Measurements from ENCODE around the gene DZIP1L.
"Not testable (repeated sequence)": the region's sequence is repeated elsewhere in the genome, so short reads cannot be mapped to it uniquely, and the experiment has no call there.

DZIP1L gene

DNA sequence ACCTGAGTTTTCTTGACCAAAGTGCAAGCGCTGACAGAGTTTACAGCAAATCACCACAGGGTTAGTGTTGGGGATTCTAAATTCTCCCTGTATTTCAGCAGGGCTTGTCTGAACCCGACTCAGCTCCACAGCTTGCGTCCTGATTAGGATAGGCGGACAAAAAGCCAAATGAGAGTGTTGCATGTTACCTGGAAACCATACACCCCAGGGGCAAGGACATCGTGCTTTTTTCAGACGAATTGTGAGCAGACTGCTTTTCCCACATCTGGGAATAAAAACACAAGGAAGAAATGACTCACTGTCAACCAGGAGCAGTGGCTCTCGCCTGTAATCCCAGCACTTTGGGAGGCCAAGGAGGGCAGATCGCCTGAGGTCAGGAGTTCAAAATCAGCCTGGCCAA, 3.0 kb downstream of the DZIP1L start:
- no peak for DNase-seq

DNA sequence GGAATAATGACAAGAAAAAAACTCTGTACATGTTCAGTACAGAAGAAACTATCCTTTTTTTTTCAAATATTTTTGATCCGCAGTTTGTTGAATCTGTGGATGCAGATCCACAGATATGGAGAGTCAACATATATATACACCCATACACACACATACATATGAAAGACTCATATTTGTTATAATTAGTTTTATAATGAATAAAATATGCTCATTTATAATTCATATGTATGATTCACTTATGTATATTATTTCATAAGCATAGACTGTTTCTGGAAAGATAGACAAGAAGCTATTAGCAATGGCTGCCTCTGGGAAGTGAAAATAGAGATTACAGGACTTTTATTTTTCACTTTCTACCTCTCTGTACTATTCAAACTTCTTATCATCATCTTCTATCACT, 9.8 kb downstream of the DZIP1L start:
- DNase-seq, result no peak

DNA sequence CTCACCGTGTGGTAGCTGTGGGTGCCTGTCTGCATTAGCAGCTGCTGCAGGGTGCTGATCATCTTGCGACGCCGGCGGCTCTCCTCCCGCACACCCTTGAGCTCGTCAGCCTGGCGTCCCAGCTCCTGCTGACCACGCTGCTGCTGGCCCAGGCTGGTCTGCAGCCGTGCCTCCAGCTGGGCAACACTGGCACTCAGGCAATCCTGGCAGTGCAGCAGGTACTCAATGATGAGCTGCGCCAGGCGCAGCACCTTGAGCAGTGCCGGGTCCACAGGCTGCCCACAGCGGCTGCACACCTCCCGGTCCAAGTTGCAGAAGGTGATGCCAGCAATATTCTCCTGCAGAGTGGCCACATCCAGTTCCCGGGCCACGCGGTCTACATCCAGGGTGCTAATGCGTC, 11.9 kb downstream of the DZIP1L start:
- DNase-seq, result no peak

DNA sequence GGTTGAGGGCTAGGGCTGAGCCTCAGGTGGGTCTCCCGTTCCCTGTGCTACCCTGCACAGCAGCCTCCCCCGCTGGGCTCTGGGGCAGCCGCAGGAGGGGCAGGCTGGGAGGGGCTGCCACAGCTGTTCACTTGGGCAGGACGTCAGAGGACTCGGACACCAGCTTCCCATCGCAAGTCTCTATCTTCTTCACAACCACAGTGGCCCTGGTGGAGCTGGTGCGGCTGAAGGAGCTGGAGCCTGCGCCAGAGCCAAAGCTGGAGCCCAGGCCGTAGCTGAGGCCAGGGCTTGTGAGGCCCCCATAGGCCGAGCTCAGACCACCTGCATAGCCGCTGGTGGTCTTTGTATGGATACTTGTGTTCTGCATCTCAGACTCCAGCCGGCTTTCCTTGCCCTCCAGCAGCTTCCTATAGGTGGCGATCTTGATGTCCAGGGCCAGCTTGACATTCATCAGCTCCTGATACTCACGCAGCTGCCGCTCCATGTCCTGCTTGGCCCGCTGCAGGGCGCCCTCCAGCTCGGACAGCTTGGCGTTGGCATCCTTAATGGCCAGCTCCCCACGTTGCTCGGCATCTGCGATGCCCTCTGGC, 14.0 kb downstream of the DZIP1L start:
- not testable (repeated sequence) for DNase-seq

DNA sequence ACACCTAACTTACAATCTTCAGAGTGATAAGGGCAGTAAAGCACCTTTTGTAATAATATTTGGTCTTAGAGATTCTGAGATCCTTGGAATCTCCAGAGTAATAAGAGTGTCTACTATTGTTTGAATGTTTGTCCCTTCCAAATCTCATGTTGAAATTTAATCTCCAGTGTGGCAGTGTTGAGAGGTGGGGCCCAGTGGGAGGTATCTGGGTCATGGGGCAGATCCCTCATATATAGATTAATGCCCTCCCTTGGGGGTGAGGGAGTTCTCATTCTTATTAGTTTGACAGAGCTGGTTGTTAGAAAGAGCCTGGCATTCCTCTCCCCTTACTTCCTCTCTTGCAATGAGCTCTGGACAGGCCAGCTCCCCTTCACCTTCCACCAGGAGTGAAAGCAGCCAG, 16.0 kb downstream of the DZIP1L start:
- no peak for DNase-seq

DNA sequence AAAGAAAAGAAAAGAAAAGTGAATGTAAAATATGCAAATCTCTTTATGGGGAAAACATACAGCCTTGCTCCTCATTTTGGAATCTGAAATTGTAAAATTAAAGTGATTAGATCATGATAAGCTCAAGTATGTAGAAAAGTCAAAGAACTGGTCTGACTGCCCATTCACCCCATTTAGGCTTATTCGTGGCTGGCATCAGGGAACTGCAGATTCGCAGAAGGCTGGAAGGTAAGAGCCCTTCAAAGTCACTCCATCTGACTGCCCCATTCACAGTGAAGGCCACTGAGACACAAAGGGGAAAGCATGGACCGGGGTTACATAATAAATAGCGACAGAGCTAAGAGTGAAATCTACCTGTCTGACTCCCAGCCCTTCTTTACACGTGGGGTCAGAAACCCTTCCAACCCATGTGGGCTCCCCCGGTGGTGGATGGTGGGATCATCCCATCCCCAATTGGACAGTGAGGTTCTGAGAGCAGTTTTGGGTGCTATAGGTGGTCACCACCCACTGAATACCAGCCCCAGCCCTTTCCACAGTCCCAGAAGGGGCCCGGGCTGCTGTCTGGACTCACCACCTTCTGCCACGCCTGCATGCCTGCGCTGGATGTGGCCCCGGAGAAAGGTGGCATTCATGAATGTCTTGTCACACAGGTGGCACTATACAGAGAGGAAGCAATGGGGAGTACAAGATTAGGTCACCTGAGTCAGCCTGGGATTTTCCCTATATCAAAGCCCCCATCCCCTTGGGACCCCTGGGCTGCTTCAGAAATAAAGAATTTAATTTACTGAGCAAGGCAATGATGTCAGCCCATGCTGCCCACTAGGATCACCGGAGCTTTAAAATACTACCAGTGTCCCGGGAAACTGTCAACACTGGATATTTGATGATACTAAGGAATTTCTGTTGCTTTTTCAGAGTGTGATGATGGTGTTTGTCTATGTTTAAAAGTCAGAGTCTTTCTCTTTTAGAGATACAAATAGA, 17.9 kb downstream of the DZIP1L start:
- DNase-seq, result no peak

DNA sequence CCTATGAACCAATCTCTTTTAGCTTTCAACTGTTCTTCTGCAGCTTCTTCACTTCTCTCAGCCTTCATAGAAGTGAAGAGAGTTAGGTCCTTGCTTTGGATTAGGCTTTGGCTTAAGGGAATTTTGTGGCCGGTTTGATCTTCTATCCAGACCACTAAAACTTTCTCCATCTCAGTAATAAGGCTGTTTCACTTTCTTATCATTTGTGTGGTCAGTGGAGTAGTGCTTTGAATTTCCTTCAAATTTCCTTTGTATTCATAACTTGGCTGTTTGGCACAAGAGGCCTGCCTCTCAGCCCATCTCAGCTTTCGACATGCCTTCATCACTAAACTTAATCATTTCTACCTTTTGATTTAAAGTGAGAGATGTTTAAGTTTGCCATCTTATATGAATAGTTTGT, 21.7 kb downstream of the DZIP1L start:
- no peak for DNase-seq

DNA sequence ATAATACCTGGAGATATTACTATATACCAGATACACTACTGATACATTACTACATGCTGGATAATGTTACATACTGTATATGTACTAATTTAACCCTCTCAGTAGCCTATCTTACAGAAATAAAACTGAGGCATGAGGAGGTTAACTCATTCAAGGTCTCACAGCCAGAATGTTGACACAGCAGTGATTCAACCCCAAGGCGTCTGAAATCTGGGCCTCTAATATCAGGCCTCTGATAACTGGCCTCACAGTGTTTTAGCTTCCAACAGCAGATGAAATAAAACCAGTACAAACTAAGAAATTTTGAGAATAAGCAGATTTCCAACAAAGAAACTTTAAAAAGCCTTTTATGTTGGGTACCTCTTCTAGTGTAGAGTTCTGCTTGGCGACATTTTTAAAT, 23.4 kb downstream of the DZIP1L start:
- no peak for DNase-seq

DNA sequence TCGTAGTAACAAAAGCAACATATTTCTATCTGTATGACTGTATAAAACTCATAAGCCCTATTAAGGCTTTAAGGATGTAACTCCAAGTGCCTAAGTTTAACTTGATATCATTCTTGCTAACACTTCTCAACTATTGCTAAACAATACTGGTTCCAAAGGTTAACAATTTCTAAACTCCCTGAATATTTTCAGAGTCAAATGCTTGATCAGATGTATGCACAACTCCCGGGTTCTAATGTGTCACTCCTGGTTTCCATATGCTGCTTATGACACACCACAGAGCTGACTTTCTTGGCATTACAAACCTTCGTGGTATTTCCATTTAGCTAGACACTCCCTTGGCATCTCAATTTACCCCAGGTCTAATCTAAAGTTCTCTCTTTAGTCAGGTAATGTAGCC, 26.3 kb downstream of the DZIP1L start:
- DNase-seq, result no peak

DNA sequence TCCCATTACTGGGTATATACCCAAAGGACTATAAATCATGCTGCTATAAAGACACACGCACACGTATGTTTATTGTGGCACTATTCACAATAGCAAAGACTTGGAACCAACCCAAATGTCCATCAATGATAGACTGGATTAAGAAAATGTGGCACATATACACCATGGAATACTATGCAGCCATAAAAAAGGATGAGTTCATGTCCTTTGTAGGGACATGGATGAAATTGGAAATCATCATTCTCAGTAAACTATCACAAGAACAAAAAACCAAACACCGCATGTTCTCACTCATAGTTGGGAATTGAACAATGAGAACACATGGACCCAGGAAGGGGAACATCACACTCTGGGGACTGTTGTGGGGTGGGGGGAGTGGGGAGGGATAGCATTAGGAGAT, 29.7 kb downstream of the DZIP1L start:
- not testable (repeated sequence) for DNase-seq

DNA sequence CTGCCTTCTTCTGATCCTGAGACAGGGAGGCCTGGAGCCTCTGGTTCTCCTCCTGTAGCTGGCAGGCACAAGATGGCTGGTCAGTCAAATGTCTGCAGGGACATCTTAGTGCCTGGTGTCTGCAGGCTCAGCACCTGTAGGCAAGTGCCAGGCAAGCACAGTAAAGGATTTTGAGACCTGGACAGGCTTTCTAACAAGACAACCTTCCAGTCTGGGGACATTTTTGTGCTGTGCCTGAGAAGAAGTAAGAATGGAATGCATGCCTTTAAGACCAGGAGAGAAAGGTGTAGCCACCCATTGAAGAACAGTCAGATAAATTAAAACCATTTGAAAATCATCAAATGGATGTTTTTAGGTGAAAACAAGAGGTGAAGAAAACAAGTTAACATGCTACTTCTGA, 31.2 kb downstream of the DZIP1L start:
- no peak for DNase-seq

DNA sequence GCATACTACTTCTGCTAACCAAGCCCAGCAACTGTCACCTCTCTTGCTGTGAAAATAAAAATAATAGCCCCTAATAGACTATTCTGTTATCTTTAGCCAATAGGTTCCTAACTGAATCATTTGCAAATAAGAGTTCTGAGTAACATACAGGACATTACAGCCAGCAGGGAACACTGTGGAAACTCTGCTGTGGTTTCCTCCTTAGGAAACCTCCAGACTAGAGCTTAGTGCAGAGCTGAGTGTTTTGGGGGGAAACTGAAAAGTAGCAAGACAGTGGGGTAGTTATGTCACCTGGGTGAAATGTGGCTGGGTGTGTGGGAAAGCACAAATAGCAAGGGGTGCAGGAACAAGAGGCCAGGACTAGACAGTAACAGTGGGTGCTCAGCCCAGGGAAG, 32.4 kb downstream of the DZIP1L start:
- no peak for DNase-seq

DNA sequence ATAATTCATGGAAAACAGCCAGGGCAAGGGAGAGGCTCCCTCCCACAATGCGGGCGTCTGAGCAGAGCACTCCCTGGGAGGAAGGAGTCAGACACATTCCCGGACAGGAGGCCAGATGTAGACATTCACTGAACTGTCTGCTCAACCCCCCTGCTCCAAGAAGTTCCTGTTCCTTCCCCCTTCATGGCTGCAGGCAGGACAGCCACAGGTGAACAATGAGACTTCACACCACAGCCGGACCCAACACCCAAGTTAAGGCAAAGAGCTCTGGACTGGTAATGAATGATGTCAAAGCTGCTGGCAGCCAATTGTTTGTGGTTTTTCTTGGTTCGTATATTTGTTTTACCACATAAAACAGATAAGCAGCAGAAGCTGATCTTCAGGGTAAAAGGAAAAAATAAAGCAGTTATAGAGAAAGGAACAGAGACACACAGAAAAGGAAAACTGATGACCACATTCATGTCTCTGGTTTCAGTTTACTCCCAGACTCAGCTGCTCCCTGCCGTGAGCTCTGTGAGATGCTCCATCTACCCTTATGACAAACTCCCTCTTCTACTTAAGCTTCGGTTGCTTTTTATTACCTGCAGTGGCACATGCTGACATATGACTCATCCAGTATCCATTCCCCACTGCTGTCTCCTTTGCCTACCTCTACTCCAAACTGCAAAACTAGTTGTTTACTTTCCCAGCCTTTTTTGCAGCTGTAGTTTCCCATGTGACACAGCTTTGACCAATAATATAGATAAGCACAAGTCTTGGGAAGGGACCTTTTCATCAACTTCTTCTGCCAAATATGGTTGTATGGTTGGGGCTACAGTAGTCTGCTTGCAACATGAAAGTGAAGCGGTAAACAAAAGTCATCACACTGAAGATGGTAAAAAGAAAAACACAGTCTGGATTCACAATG, 33.1 kb downstream of the DZIP1L start:
- DNase-seq, result no peak

DNA sequence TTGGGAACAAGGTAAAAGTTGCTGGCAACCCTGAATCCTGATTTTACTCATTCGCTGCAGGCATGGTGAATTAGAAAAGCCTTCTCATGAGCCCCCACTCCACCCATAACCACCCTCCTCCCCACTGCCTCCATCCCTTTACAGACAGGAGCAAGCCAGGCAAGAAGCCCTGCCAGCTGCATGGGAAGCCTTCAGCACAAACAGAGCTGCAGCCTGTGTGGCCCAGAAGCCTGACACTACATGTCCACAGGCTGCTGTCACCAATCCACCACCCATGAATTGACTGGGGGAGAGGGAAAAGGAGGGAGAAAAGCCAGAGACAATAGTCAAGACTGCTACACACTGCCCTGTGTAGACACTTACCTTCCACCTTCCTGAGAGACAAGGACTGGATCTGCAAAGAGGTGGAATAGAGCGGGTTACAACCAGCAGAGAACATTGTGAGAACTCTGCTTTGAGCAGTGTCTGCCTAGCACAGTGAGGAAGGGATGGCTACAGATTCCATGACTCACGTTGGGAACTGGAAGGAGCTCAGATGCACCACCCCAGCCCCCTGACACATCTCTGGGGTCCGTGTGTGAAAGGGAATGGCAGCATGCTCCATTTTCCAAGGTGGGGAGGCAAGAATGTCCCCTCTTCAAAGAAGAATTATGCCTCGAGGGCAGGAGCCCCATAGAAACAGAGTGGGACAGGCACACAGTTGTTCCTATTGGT, 33.9 kb downstream of the DZIP1L start:
- DNase-seq, result no peak

DNA sequence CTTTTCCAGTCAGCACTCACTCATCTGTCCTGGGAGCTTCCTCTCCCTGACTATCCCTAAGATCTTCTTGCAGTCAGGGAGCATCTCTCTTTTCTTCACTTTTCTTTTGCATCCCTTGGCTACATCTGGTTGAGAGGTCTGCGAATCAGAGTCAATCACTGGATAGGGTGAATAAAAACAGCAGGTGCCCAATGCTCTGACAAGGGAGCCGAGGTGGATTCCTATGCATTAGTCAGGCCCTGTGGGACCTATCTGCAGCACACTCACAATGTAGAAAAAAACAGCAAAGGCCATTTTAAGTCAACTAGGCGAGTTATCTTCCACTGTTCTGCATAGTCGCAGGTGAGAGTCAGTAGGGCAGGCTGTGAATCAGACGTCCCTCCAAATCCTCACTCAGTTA, 35.5 kb downstream of the DZIP1L start:
- no peak for DNase-seq

DNA sequence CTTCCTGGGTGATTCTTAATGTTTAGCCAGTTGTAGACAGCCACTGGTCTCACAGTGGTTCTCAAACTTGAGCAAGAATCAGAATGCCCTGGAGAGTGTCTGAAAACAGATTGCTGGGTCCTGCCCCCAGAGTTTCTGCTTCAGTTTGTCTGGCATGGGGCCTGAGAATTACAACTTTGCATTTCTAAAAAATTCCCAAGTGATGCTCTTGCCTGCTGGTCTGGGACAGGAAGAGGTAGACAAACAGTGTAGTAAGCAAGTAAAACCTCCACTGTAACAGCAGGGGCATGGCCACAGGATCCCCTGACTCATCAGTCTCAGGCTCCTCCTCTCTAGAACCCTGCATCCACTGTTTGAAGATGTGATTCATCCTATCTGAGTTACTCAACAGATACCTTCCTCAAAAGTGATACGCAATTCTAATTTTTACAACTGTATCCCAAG, 36.5 kb downstream of the DZIP1L start:
- DNase-seq, result no peak

DNA sequence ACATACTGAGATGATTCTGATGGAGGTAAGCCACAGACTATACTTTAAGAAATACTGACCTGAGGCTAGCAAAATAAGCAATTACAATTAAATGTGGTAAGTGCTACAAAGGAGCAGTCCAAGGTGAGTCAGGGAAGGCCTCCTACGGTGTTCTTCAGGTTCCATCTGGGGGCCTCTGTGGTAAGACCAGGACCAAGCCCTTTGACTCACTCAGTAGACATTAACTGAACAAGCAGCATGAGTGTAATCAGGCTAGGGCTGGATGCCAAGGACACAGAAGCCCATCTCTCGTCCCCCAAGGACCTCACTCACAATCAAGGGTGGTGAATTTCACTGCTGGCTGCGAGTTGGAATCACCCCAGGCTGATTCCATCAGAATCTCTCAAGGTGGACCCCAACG, 37.3 kb downstream of the DZIP1L start:
- DNase-seq, result no peak

DNA sequence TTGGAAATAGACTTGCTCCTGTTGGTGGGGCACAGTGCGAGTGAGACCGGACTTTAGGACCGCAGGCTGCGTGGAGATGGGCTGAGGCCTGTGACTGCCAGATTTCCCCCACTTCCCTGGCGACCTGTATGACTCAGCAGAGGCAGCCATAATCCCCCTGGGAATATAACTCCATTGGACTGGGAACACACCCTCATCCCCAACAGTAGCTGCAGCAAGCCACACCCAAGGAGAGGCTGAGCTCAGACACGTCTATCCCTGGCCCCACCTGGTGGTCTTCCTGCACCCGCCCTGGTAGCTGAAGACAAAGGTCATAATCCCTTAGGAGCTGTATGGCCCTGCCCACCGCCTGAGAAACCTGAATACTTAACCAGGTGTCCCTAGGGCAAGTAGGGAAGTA, 42.6 kb downstream of the DZIP1L start:
- DNase-seq, result no peak

DNA sequence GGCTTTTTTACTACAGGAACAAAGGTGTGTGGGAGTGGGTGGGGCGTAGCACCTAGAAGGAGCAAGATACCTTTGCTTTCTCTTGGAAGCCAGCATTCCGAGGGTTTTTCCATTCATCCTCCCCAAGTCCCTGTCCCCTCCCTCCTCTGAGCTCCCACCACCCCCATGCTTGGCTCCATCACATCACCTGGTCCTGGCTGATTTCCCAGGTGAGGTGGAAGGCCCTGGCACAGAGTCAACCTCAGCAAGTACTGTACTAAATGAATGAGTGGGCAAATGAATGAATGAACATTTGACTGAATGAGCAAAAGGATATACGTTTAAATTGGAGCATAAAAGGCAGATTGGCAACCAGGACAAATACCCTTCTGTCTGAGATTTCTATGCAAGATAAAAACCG, 45.4 kb downstream of the DZIP1L start:
- no peak for DNase-seq

DNA sequence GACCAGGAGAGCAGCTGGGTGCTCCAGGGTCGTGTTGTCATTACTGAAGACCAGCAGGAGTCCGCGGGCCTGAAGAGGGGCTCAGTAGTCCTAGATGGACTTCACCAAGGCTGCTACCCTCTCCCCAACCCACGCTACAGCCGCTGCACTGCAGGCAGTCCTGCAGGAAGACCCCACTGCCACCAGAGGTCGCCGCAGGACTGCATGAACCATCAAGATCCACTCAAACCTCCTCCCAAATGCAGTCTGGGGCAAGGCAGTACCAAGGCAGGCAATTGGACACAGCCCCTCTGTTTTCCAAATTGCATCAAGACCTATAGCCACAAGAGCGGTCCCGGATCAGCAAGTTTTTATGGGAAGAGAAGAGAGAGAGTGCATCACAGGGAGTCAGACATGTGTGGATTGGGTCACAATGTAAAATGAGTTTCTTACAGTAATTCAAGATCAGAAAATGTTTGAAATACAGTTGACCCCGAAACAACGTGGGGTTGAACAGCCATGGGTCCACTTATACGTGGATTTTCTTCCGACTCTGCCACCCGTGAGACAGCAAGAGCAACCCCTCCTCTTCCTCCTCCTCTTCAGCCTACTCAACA, 46.7 kb downstream of the DZIP1L start:
- peak; percentile 69 for DNase-seq

DNA sequence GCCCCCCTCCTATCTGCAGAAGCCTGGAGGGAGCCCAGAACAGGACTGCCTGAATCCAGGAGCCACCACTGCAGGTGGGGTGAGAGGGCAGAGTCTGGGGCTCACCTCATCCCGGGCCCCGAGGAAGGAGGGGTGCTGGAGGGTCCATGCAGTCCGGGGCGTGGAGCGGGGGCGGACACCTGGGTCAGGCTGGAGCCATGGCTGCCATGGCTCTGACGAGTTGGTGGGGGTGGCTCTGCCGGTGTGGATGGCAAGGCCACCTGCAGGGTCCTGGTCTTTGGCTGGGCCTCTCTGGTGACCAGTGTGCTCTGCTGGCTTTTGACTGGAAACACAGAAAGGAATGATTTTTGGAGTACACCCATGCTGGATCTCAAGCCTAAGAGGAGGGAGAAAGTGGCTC, 47.4 kb downstream of the DZIP1L start:
- no peak for DNase-seq

DNA sequence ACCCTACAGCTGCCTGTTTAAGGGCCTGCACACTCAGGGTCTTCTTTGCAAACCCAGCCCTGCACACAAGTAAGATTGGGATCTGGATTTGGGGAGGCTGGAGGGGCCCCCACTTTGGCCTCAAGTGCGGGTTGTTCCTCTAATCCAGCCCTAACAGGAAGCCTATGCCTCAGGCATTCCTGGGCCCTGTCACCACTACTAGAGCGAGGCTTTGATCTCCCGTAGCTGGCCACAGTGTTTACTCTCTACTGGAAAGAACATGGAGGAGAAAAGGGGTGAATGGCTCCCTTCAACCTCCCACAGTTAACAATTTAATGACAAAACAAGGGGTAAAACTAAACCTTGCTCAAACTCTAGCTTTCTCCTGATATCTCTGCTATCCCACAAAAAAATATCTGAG, 48.4 kb downstream of the DZIP1L start:
- no peak for DNase-seq
